Naive B cell (primary cell): ENCODE measurements around the gene TRPM8. TPM values are rescaled to one million over a fixed set of nuclear protein-coding genes. Genes with fewer than 3 reads are reported as not detected.
"Not testable (repeated sequence)": the region's sequence is repeated elsewhere in the genome, so short reads cannot be mapped to it uniquely, and the experiment has no call there.

ENCODE experiments used
- ATAC-seq, 2 donors: fragments of 150-1000 bp; cut with Tn5 transposase; 2 replicates each; pipeline ENCODE4 v1.10.0; 2021; ENCODE audit warnings: low read depth in 2 of 2, mild to moderate bottlenecking in 2 of 2, moderate library complexity in 2 of 2
- DNase-seq: peaks from one replicate; pipeline ENCODE4 v3.0.0; 2022
- H3K27ac Mint-ChIP-seq, 6 donors: one replicate each; pipeline ENCODE4 v1.8.0; 2020 to 2022; ENCODE audit warnings: mild to moderate bottlenecking in 6 of 6, mixed read lengths in 6 of 6, moderate library complexity in 5 of 6, inconsistent platforms in 2 of 6
- H3K27me3 Mint-ChIP-seq, 3 donors: one replicate each; pipeline ENCODE4 v1.8.0; 2021 to 2022; ENCODE audit warnings: mixed read lengths in 3 of 3, mild to moderate bottlenecking in 1 of 3
- H3K36me3 Mint-ChIP-seq, 2 donors: one replicate each; pipeline ENCODE4 v1.8.0; 2020 to 2022; ENCODE audit warnings: mixed read lengths in 2 of 2, inconsistent platforms in 1 of 2, mild to moderate bottlenecking in 1 of 2
- H3K4me1 Mint-ChIP-seq, 3 donors: one replicate each; pipeline ENCODE4 v1.8.0; 2020 to 2022; ENCODE audit warnings: mixed read lengths in 3 of 3, inconsistent platforms in 1 of 3, mild to moderate bottlenecking in 1 of 3, moderate library complexity in 1 of 3
- H3K4me3 Mint-ChIP-seq, 8 donors: one replicate each; pipeline ENCODE4 v1.8.0; 2020 to 2022; ENCODE audit warnings: mild to moderate bottlenecking in 8 of 8, mixed read lengths in 8 of 8, moderate library complexity in 8 of 8, inconsistent platforms in 2 of 8
- H3K9me3 Mint-ChIP-seq, 7 donors: one replicate each; pipeline ENCODE4 v1.8.0; 2020 to 2022; ENCODE audit warnings: mixed read lengths in 7 of 7, mild to moderate bottlenecking in 5 of 7, inconsistent platforms in 2 of 7, moderate library complexity in 1 of 7
- polyA plus RNA-seq, 6 donors: library from polyadenylated mRNA; unstranded; fragments of 300-500 nt; fragmentation: Illumina TruSeq; gene quantifications; one replicate each; pipeline ENCODE4 v1.2.3, GENCODE V29; 2021; ENCODE audit warnings: low read depth in 6 of 6

TRPM8 gene
- polyA plus RNA-seq, 6 donors from 2014 or later = not detected

GRCh38 chr2:233944269-233944668, 27.1 kb downstream of the TRPM8 start:
- no peaks in the 10 kb centered on the region for H3K36me3 Mint-ChIP-seq

GRCh38 chr2:233944722-233945121, 27.5 kb downstream of the TRPM8 start:
- H3K9me3 Mint-ChIP-seq = peaks cover 0 to 20% (median 3%) of the 10 kb centered on the region in 7 donors
- peaks cover 40 to 66% (median 48%) of the 10 kb centered on the region in 3 donors for H3K27me3 Mint-ChIP-seq
- H3K4me3 Mint-ChIP-seq = no peak overlapping the region
- no peak overlapping the region for H3K27ac Mint-ChIP-seq
- ATAC-seq = no peak
- peaks cover 0 to 7% (median 0%) of the 10 kb centered on the region in 3 donors for H3K4me1 Mint-ChIP-seq
- no peaks in the 10 kb centered on the region for H3K36me3 Mint-ChIP-seq
- no peak for DNase-seq

More at GRCh38 chr2:233944269-233944668, 27.1 kb downstream of the TRPM8 start:
- no peak overlapping the region for H3K4me3 Mint-ChIP-seq
- peaks cover 0 to 20% (median 3%) of the 10 kb centered on the region in 7 donors for H3K9me3 Mint-ChIP-seq
- DNase-seq (no peak), ATAC-seq (no peak)
- peaks cover 39 to 70% (median 50%) of the 10 kb centered on the region in 3 donors for H3K27me3 Mint-ChIP-seq
- H3K27ac Mint-ChIP-seq = no peak overlapping the region
- H3K4me1 Mint-ChIP-seq = peaks cover 0 to 7% (median under 1%) of the 10 kb centered on the region in 3 donors

- H3K36me3 Mint-ChIP-seq = no peaks in the 10 kb centered on the region
- ATAC-seq (no peak), DNase-seq (no peak)
- no peak overlapping the region for H3K4me3 Mint-ChIP-seq
- H3K27ac Mint-ChIP-seq = no peak overlapping the region
- peaks cover 40 to 62% (median 48%) of the 10 kb centered on the region in 3 donors for H3K27me3 Mint-ChIP-seq
- H3K9me3 Mint-ChIP-seq = peaks cover 0 to 20% (median 3%) of the 10 kb centered on the region in 7 donors
- peaks cover 0 to 7% (median 0%) of the 10 kb centered on the region in 3 donors for H3K4me1 Mint-ChIP-seq
Observed at GRCh38 chr2:233945146-233945545, 28.0 kb downstream of the TRPM8 start.

DNA sequence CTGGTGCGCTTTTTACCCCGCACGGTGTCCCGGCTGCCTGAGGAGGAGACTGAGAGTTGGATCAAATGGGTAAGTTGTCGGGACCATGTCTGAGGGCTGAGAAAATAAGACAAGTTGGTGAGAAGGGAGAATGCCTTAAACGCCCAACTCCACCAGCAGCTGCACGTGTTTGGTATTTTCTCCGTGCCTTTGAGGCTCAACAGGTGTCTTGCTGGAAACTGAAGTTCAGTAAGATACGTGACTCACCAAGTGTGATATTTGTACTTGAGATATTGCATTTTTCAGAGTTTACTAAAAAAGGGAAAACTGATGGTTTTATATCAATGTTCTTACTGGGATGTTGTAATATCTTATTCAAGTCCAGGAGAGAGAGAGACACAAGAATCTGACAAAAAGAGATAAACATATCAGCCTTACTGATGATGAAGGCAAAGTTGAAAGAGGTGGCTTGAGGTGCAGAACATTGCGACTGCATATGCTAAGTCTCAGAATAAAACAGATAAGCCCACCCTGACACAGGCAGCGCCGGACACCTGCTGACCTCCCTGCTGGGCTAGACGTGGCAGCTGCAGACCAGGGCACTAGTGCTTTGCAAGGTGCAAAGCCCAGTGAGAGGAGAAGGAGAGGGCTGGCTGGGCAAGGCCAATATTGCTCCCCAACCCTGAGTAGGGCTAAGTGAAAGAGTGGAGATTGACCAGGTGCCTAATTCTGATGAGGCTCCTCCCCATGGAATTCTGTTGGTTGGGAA, 33.1 kb downstream of the TRPM8 start:
- H3K9me3 Mint-ChIP-seq = peaks cover 0 to 5% (median 2%) of the 10 kb centered on the region in 7 donors
- H3K4me1 Mint-ChIP-seq = no peaks in the 10 kb centered on the region
- no peaks in the 10 kb centered on the region for H3K36me3 Mint-ChIP-seq
- no peak for DNase-seq
- ATAC-seq = no peak
- peaks cover 61 to 69% (median 61%) of the 10 kb centered on the region in 3 donors for H3K27me3 Mint-ChIP-seq
- no peak overlapping the region for H3K4me3 Mint-ChIP-seq
- no peak overlapping the region for H3K27ac Mint-ChIP-seq

DNA sequence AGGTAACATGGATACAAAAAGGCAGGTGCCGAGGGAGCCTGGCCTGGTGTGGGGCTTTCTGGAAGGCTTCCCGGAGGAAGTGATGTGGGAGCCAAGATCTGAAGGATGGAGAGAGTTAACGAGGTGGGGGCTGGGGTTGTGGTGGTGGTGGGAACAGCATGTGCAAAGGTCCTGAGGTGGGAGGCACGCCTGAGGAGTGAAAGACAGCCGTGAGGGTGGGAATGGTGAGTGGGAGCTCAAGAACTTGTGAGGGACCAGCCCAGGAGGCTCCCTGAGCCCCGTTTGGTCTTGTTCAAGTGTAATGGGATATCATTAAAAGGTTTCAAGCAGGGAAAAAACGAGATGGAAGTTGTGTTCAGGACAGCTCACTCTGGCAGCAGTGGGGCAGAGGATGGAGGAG, 35.2 kb downstream of the TRPM8 start:
- Mint-ChIP-seq H3K4me1 (no peaks in the 10 kb centered on the region), H3K9me3 (peaks cover 0 to 4% (median 0%) of the 10 kb centered on the region in 7 donors), H3K27me3 (peaks cover 51 to 55% (median 52%) of the 10 kb centered on the region in 3 donors), H3K27ac (no peak overlapping the region), H3K4me3 (peak overlapping the region in 1 of 8 donors; percentile 7), H3K36me3 (no peaks in the 10 kb centered on the region)
- DNase-seq (no peak), ATAC-seq (no peak)

DNA sequence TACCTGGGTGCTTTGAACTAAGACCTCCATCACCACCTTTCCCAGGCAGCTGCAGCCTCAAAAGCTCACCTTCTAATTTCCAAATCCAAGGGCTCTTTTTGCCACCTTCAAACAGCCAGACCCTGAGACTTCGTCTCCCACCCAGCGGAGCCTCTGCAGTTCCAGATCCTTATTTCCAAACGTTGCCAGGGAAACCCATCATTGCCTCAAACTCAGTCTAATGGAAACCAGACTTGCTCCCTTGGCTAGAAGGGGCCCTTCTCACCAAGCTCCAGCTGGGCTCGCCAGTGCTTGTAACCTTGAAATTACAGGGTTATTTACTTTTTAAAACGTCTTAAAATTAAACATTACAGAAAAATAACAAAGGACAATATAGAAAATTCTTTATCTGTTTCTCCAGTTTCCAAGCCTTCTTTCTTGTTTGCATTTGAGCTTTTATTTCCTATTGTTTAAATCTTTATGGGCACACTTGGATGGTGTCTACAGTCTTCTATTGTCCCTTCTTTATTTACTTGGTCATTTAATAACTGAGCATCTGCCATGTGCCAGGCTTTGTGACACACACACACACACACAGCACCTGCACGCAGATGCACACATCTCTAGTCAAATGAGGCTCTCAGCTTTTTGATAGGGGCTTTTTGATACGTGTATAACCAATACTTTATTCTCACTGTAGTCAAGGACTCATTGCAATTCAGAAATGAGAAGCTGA, 36.1 kb downstream of the TRPM8 start:
- Mint-ChIP-seq H3K9me3 (peaks cover 0 to 4% (median 0%) of the 10 kb centered on the region in 7 donors), H3K27me3 (peaks cover 50 to 59% (median 50%) of the 10 kb centered on the region in 3 donors), H3K4me1 (no peaks in the 10 kb centered on the region), H3K4me3 (no peak overlapping the region), H3K36me3 (no peaks in the 10 kb centered on the region), H3K27ac (no peak overlapping the region)
- DNase-seq = no peak
- ATAC-seq = no peak

GRCh38 chr2:233960203-233960602, 43.0 kb downstream of the TRPM8 start:
- Mint-ChIP-seq H3K4me3 (no peak overlapping the region), H3K9me3 (no peaks in the 10 kb centered on the region), H3K27me3 (peaks cover 16 to 40% (median 18%) of the 10 kb centered on the region in 3 donors), H3K36me3 (no peaks in the 10 kb centered on the region), H3K27ac (no peak overlapping the region), H3K4me1 (no peaks in the 10 kb centered on the region)
- DNase-seq = no peak
- no peak for ATAC-seq

- Mint-ChIP-seq H3K4me1 (no peaks in the 10 kb centered on the region), H3K36me3 (no peaks in the 10 kb centered on the region), H3K27me3 (peaks cover 8 to 33% (median 11%) of the 10 kb centered on the region in 3 donors), H3K4me3 (no peak overlapping the region), H3K27ac (no peak overlapping the region), H3K9me3 (no peaks in the 10 kb centered on the region)
- DNase-seq (no peak), ATAC-seq (no peak)
Observed at GRCh38 chr2:233961905-233962304, 44.7 kb downstream of the TRPM8 start.

DNA sequence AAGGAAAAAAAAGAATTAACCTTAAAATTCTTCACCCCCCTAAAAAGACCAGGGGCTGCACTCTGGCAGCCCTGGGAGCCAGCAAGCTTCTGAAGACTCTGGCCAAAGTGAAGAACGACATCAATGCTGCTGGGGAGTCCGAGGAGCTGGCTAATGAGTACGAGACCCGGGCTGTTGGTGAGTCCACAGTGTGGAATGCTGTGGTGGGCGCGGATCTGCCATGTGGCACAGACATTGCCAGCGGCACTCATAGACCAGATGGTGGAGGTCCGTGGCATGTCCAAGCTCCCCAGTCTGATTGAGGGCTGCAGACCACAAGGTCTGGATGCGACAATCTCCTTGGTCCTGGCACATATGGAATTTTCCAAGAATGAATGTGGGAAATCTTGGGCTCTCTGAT, 47.4 kb downstream of the TRPM8 start:
- Mint-ChIP-seq H3K4me3 (no peak overlapping the region), H3K27ac (no peak overlapping the region), H3K9me3 (no peaks in the 10 kb centered on the region), H3K36me3 (no peaks in the 10 kb centered on the region), H3K27me3 (peaks cover 0 to 34% (median 3%) of the 10 kb centered on the region in 3 donors), H3K4me1 (no peaks in the 10 kb centered on the region)
- ATAC-seq (no peak), DNase-seq (no peak)

GRCh38 chr2:233965032-233965603, 47.9 kb downstream of the TRPM8 start:
- ATAC-seq (no peak), DNase-seq (no peak)
- Mint-ChIP-seq H3K27ac (peak overlapping the region in 1 of 6 donors; percentile 24), H3K9me3 (no peaks in the 10 kb centered on the region), H3K4me3 (no peak overlapping the region), H3K27me3 (peaks cover 4 to 39% (median 8%) of the 10 kb centered on the region in 3 donors), H3K4me1 (no peaks in the 10 kb centered on the region), H3K36me3 (no peaks in the 10 kb centered on the region)

GRCh38 chr2:233965646-233966045, 48.5 kb downstream of the TRPM8 start:
- peaks cover 10 to 42% (median 14%) of the 10 kb centered on the region in 3 donors for H3K27me3 Mint-ChIP-seq
- H3K4me3 Mint-ChIP-seq, H3K9me3 Mint-ChIP-seq, ATAC-seq, H3K36me3 Mint-ChIP-seq, H3K27ac Mint-ChIP-seq, DNase-seq, H3K4me1 Mint-ChIP-seq: not testable (repeated sequence)

DNA sequence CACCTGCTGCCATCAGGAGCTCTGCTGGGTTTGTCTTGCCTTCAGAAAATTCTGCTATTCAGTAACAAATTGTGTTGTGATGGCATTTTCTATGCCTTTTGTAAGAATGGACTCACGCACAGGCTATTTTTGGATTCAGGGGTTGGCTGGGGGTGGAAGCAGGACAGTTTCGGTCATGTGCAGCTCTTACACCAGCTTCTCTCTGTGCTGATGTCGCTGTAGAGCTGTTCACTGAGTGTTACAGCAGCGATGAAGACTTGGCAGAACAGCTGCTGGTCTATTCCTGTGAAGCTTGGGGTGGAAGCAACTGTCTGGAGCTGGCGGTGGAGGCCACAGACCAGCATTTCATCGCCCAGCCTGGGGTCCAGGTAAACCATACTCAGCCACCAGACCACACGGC, 49.2 kb downstream of the TRPM8 start:
- DNase-seq (no peak), ATAC-seq (no peak)
- Mint-ChIP-seq H3K9me3 (peaks cover 0 to 1% (median 0%) of the 10 kb centered on the region in 7 donors), H3K27ac (no peak overlapping the region), H3K4me1 (no peaks in the 10 kb centered on the region), H3K36me3 (no peaks in the 10 kb centered on the region), H3K4me3 (no peak overlapping the region), H3K27me3 (peaks cover 17 to 42% (median 19%) of the 10 kb centered on the region in 3 donors)

- Mint-ChIP-seq H3K4me3 (peak overlapping the region in 1 of 8 donors; percentile 3), H3K36me3 (no peaks in the 10 kb centered on the region), H3K9me3 (peaks cover 0 to 3% (median 0%) of the 10 kb centered on the region in 7 donors), H3K27me3 (peaks cover 20 to 45% (median 22%) of the 10 kb centered on the region in 3 donors), H3K4me1 (no peaks in the 10 kb centered on the region), H3K27ac (no peak overlapping the region)
- no peak for ATAC-seq
- DNase-seq = no peak
Observed at GRCh38 chr2:233967164-233967563, 50.0 kb downstream of the TRPM8 start.
